Lower leg skin (tissue), 3 donors: ENCODE measurements around the gene NOS1.

ENCODE experiments used
- POLR2A ChIP-seq, 2 donors: fragments of 450-650 bp; IDR thresholded peaks; one replicate each; pipeline ENCODE4 v1.6.1; 2016 to 2017; ENCODE audit warnings: antibody characterized with exemption in 2 of 2, mild to moderate bottlenecking in 1 of 2, moderate library complexity in 1 of 2
- TF ChIP-seq, protein P1 (sequence below), 3 donors: fragments of 450-650 bp; IDR thresholded peaks; one replicate each; pipeline ENCODE4 v1.5.1; 2016; ENCODE audit warnings: antibody characterized with exemption in 3 of 3, mild to moderate bottlenecking in 3 of 3, moderate library complexity in 2 of 3

DNA sequence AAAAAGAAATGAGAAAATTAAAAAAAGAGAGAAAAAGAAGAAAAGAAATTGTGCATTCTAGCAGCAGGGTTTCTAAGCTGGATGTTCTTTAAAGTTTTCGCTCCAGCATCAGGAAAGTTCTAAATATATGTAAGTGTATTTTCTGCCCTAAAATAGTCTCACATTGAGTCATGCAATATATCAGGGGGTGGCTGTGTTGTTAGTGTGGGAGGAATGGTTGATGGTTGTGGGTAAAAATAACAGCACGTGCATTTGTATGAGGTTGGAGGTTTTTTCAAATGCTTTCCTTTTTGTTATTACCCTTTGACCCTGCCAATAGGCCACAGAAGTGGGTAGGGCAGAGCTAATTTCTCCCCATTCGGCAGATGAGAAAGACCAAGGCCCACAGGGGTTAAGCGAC lies 106.0 kb downstream of the NOS1 start:
- TF ChIP-seq, protein P1, sequence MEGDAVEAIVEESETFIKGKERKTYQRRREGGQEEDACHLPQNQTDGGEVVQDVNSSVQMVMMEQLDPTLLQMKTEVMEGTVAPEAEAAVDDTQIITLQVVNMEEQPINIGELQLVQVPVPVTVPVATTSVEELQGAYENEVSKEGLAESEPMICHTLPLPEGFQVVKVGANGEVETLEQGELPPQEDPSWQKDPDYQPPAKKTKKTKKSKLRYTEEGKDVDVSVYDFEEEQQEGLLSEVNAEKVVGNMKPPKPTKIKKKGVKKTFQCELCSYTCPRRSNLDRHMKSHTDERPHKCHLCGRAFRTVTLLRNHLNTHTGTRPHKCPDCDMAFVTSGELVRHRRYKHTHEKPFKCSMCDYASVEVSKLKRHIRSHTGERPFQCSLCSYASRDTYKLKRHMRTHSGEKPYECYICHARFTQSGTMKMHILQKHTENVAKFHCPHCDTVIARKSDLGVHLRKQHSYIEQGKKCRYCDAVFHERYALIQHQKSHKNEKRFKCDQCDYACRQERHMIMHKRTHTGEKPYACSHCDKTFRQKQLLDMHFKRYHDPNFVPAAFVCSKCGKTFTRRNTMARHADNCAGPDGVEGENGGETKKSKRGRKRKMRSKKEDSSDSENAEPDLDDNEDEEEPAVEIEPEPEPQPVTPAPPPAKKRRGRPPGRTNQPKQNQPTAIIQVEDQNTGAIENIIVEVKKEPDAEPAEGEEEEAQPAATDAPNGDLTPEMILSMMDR (IDR thresholded peaks at IDR 0.05), result no peak
- no peak for TF ChIP-seq POLR2A (IDR thresholded peaks at IDR 0.05)
